Activated B cell treated with CpG ODN at 0.5 μM for 24 hours (primary cell): ENCODE measurements around the gene PDZD7. TPM values are rescaled to one million over a fixed set of nuclear protein-coding genes. Genes with fewer than 3 reads are reported as not detected.

Experiments used
- ATAC-seq: fragments of 200-7000 bp; cut with Tn5 transposase; one replicate; pipeline ENCODE4 v1.10.0; 2021; ENCODE audit warnings: low read depth, mild to moderate bottlenecking, moderate library complexity
- CTCF ChIA-PET: fragments of 350-600 bp; sonication (Branson Sonifier 250); formaldehyde crosslinking; loops from one replicate; lab custom pipeline; 2021; ENCODE audit warnings: antibody characterized with exemption; lab: Charles Lee
- POLR2A ChIA-PET: fragments of 350-600 bp; sonication (Branson Sonifier 250); formaldehyde crosslinking; loops from one replicate; lab custom pipeline; 2021; ENCODE audit warnings: antibody characterized with exemption; lab: Charles Lee
- DNase-seq: peaks from one replicate; pipeline ENCODE4 v3.0.0; 2022
- H3K27ac Mint-ChIP-seq: one replicate; pipeline ENCODE4 v1.8.0; 2020; ENCODE audit warnings: mixed read lengths
- H3K27me3 Mint-ChIP-seq: one replicate; pipeline ENCODE4 v1.8.0; 2021; ENCODE audit warnings: mixed read lengths
- H3K36me3 Mint-ChIP-seq: one replicate; pipeline ENCODE4 v1.8.0; 2021; ENCODE audit warnings: low read depth, mixed read lengths
- H3K4me1 Mint-ChIP-seq: one replicate; pipeline ENCODE4 v1.8.0; 2021; ENCODE audit warnings: mixed read lengths
- H3K4me3 Mint-ChIP-seq: one replicate; pipeline ENCODE4 v1.8.0; 2020; ENCODE audit warnings: mild to moderate bottlenecking, mixed read lengths
- H3K9me3 Mint-ChIP-seq: one replicate; pipeline ENCODE4 v1.8.0; 2020; ENCODE audit warnings: mixed read lengths
- CTCF ChIP-seq: fragments of 200-600 bp; IDR thresholded peaks from one replicate; pipeline ENCODE4 v1.8.0; 2022; ENCODE audit warnings: antibody characterized with exemption, mild to moderate bottlenecking
- intact Hi-C: fragments of 100-400 bp; cut with micrococcal nuclease; formaldehyde crosslinking; loops from one replicate; pipeline ENCODE4 v1.15.1; 2024
- total RNA-seq: library from RNA; stranded (reverse); gene quantifications from 2 replicates; pipeline ENCODE4 v1.2.3, GENCODE V29; 2022

PDZD7 gene
- total RNA-seq, 1 donor from 2014 or later: 0.11 TPM

DNA sequence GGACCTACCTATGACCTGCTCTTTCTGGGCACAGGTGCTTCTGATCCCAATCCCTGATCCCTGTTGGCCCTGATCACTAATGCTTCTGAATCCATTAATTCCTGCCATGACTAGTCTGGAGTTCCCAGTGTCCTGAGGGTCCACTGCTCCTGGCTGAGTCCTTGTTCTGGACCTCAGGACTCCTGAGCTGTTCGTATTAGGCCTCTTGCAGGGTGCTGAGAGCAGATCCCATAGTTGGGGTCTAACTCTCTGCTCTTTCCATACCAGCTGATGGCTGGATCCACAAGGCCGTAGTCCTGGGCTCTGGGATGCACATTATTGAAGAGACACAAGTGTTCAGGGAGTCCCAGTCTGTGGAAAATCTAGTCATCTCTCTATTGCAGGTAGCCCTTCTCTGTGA is 50.6 kb downstream of the PDZD7 start:
- intact Hi-C loops: no loop called here
- Mint-ChIP-seq H3K9me3 (no peaks in the 10 kb centered on the region), H3K27ac (no peak overlapping the region), H3K27me3 (no peaks in the 10 kb centered on the region), H3K4me1 (peaks cover under 1% of the 10 kb centered on the region), H3K4me3 (no peak overlapping the region), H3K36me3 (peaks cover 47% of the 10 kb centered on the region)
- TF ChIP-seq CTCF: no peak
- CTCF ChIA-PET: no interaction called here
- DNase-seq (no peak), ATAC-seq (no peak)
- POLR2A ChIA-PET: no interaction called here

DNA sequence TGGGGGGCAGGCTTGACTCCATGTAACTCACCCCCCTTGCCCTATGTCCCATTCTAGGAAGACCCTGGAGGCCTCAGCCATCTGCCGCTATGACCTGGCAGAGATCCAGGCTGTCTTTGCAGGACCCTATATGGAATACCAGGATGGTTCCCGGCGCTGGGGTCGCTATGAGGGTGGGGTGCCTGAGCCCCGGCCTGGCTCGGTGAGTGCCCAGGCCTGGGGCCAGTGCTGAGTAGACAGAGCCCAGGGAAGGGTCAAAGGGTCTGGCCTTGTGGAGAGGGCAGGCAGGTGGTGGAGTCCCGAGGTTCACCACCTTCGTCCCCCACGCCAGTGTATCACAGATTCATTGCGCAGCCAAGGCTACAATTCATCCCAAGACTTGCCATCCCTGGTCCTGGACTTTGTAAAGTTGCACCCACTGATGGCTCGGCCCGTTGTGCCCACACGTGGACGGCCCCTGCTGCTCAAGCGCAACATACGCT is 51.1 kb downstream of the PDZD7 start:
- Mint-ChIP-seq H3K4me1 (no peaks in the 10 kb centered on the region), H3K27me3 (no peaks in the 10 kb centered on the region), H3K9me3 (no peaks in the 10 kb centered on the region), H3K4me3 (no peak overlapping the region), H3K36me3 (peaks cover 47% of the 10 kb centered on the region), H3K27ac (no peak overlapping the region)
- POLR2A ChIA-PET: no interaction called here
- no peak for DNase-seq
- no peak for TF ChIP-seq CTCF
- ATAC-seq: no peak
- intact Hi-C loops: no loop called here
- CTCF ChIA-PET: no interaction called here

GRCh38 chr10:100978901-100979195 is 52.1 kb downstream of the PDZD7 start:
- no peak for TF ChIP-seq CTCF
- Mint-ChIP-seq H3K27me3 (no peaks in the 10 kb centered on the region), H3K4me3 (no peak overlapping the region), H3K4me1 (no peaks in the 10 kb centered on the region), H3K27ac (no peak overlapping the region), H3K9me3 (no peaks in the 10 kb centered on the region), H3K36me3 (peaks cover 41% of the 10 kb centered on the region)
- ATAC-seq: no peak
- ChIA-PET CTCF (no interaction called here), POLR2A (no interaction called here)
- DNase-seq: no peak
- intact Hi-C loops: no loop called here

- Mint-ChIP-seq H3K4me1 (no peaks in the 10 kb centered on the region), H3K9me3 (no peaks in the 10 kb centered on the region), H3K27me3 (no peaks in the 10 kb centered on the region), H3K36me3 (peaks cover 38% of the 10 kb centered on the region), H3K4me3 (no peak overlapping the region), H3K27ac (no peak overlapping the region)
- no peak for DNase-seq
- TF ChIP-seq CTCF: no peak
- ATAC-seq: no peak
- intact Hi-C loops: no loop called here
- POLR2A ChIA-PET: no interaction called here
- CTCF ChIA-PET: no interaction called here
Observed at GRCh38 chr10:100978121-100978900, 52.6 kb downstream of the PDZD7 start.

DNA sequence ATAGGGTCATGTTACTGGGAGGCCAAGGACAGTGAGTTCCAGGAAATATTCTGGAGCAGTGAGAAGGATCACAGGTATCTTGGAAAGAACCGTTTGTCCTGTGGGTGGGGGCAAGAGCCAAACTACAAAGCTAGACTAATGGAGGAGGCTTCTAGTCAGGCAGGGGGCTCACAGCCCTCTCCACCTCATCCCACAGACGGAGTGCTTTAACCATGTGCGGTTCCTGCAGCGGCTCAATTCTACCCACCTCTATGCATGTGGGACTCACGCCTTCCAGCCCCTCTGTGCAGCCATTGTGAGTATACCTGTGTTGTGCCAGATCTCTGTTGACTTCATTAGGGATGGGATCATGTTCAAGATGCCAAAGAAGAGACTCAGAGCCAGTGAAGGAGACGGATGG is 53.5 kb downstream of the PDZD7 start:
- Mint-ChIP-seq H3K27me3 (no peaks in the 10 kb centered on the region), H3K4me3 (no peak overlapping the region), H3K4me1 (no peaks in the 10 kb centered on the region), H3K36me3 (peaks cover 33% of the 10 kb centered on the region), H3K9me3 (no peaks in the 10 kb centered on the region), H3K27ac (no peak overlapping the region)
- ChIA-PET CTCF (no interaction called here), POLR2A (no interaction called here)
- intact Hi-C loops: no loop called here
- DNase-seq: no peak
- no peak for TF ChIP-seq CTCF
- ATAC-seq: no peak
